ENCODE measurements around the gene WDR36.
A peak's percentile ranks its signal among the peaks of the same experiment; 100 is the strongest.

Gene WDR36

DNA sequence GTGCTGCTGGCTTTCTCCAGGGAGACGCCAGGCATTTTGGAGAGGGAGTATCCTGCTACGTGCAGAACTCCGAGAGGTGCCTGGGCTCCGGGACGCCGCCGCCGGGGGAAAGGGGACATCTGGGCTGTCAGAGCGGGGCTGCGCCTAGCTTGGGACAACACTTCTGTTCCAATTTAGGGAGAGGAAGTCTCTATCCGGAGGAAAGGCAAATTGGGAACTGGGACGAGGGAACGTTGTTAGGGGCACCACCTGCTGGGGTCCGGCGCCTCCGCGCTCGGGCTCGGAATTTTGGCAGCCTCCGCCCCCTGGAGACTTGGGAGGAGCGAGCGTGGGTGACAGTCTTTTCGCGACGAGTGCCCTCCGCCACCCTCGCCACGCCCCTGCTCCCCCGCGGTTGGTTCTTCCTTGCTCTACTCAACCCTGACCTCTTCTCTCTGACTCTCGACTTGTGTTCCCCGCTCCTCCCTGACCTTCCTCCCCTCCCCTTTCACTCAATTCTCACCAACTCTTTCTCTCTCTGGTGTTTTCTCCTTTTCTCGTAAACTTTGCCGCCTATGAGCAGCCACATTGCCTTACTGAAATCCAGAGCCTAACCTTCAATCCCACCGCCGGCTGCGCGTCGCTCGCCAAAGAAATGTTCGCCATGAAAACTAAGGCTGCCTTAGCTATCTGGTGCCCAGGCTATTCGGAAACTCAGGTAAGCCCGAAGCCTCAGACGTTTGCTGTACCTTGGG is 19.0 kb upstream of the WDR36 start:
- in situ Hi-C loops (cut with HindIII; ENCODE audit: low pct_unique_long_range_greater_than_20kb, low sequenced_read_pairs) = no loop called here
- peak in 1 of 2 experiments; percentile 27 for DNase-seq (ENCODE audit: low read depth in 1 of 2, low spot score in 1 of 2)
- no peak for TF ChIP-seq JUND (IDR thresholded peaks at IDR 0.05; ENCODE audit: low read depth)

DNA sequence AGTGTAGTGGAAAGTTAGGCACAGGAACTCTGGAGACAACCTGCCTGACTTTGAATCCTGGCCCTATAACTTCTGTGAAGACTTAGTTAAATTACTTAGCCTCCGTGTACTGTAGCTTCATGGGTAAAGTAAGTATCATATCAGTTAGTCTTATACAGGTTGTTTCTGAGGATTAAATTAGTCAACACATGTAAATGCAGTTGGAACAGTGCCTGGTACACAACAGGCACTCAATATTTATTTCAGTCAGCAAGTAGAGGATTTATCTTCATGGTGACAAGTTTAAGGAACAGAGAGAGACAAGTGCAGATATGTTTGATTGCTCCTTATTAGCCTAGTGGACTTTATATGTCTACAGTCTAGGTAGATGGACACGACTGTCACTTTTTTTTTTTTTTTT is 17.9 kb upstream of the WDR36 start:
- in situ Hi-C loops (cut with HindIII; ENCODE audit: low pct_unique_long_range_greater_than_20kb, low sequenced_read_pairs) = no loop called here
- no peak for TF ChIP-seq JUND (IDR thresholded peaks at IDR 0.05; ENCODE audit: low read depth)
- DNase-seq (ENCODE audit: low read depth in 1 of 2, low spot score in 1 of 2) = no peak

DNA sequence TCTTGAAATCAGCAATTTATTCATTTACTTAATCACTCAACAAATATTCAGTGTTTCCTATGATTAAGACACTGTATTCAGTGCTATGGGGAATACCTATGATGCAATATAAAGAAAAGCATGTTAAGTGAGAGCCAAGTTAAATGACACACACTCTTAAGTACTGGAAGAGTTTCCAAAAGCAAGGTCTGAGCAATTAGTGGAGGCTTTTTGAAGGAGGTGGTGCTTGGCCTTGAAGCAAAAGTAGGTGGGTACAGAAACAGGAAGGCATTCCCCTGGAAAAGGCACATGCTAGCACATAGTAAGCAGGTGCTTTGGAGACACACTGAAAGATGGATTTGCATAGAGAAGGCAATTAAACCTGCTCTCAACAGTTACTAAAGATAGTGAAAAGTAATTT is 16.6 kb upstream of the WDR36 start:
- DNase-seq (ENCODE audit: low read depth in 1 of 2, low spot score in 1 of 2) = no peak

DNA sequence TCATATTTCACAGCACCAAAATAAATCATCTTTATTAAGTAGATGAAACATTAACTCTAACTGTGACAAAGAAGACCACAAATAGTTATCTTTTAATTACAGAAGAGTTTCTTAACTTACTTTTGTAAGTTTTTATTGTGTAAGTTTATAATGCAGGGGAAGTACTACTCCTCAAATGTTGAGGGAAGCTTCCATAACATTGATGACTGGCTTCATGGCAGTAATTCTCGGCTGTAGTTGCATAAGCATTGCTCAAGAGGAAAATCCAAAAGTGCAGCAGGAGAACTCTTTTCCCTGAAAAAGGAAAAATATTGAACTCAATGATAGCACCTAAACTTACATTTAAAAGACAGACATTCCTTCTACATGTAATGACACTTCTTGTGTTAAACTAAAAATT is 16.1 kb upstream of the WDR36 start:
- no peak for TF ChIP-seq JUND (IDR thresholded peaks at IDR 0.05; ENCODE audit: low read depth)
- in situ Hi-C loops (cut with HindIII; ENCODE audit: low pct_unique_long_range_greater_than_20kb, low sequenced_read_pairs) = no loop called here
- DNase-seq (ENCODE audit: low read depth in 1 of 2, low spot score in 1 of 2) = no peak

More for the DNA sequence above, 16.6 kb upstream of the WDR36 start:
- TF ChIP-seq JUND (IDR thresholded peaks at IDR 0.05; ENCODE audit: low read depth) = no peak
- in situ Hi-C loops (cut with HindIII; ENCODE audit: low pct_unique_long_range_greater_than_20kb, low sequenced_read_pairs) = no loop called here

DNA sequence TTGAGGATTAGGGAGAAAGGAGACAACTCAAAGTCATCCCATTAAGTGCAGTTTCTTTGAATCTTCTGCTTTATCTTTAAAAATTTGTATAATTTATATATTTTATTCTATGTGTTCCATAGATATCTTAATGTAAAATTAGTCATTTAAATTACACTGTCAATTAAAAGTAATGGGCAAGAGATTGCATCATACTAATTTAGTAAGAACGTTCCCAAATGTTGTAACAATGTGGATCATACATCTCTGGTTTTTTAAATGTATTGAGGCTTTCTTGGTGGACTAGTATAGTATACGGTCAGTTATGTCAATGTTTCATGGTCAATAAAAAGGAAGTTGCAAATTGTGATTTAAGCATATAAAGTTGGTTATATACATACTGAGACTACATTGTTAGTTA is 14.5 kb upstream of the WDR36 start:
- DNase-seq (ENCODE audit: low read depth in 1 of 2, low spot score in 1 of 2) = no peak
- in situ Hi-C loops (cut with HindIII; ENCODE audit: low pct_unique_long_range_greater_than_20kb, low sequenced_read_pairs) = no loop called here
- TF ChIP-seq JUND (IDR thresholded peaks at IDR 0.05; ENCODE audit: low read depth) = no peak

DNA sequence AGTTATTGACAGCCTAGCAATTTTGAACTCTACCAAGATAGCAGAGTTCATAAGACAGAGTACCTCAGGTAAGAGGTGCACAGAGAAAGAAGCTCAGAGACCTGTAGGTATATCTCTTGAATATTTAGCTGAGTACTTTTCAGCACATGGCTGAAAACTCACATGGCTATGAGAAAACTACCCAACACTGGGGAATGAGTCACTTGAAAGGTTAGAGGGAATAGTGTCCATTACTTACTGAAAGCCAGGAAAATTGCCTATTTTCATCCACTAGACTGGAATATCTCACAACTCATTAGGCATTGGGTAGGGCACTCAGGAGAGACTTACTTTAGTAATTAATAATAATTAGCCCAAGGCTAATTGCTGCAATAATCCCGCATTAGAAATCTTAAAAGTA is 12.3 kb upstream of the WDR36 start:
- in situ Hi-C loops (cut with HindIII; ENCODE audit: low pct_unique_long_range_greater_than_20kb, low sequenced_read_pairs) = no loop called here
- no peak for TF ChIP-seq JUND (IDR thresholded peaks at IDR 0.05; ENCODE audit: low read depth)
- no peak for DNase-seq (ENCODE audit: low read depth in 1 of 2, low spot score in 1 of 2)

DNA sequence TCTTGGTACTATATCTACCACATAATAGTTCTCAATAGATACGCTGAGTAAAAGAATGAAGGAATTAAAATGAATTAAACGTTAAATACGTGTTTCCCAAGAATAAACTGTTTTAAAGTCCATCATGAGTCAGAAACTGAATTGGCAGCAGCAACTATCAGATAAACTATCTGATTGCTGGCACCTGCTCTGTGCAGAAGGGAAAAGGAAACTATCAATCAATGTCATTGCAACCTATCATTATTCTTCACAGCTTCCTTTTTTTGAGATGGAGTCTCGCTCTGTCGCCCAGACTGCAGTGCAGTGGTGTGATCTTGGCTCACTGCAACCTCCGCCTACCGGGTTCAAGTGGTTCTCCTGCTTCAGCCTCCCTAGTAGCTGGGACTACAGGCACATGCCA is 8.8 kb upstream of the WDR36 start:
- in situ Hi-C loops (cut with HindIII; ENCODE audit: low pct_unique_long_range_greater_than_20kb, low sequenced_read_pairs) = no loop called here
- no peak for TF ChIP-seq JUND (IDR thresholded peaks at IDR 0.05; ENCODE audit: low read depth)
- no peak for DNase-seq (ENCODE audit: low read depth in 1 of 2, low spot score in 1 of 2)

DNA sequence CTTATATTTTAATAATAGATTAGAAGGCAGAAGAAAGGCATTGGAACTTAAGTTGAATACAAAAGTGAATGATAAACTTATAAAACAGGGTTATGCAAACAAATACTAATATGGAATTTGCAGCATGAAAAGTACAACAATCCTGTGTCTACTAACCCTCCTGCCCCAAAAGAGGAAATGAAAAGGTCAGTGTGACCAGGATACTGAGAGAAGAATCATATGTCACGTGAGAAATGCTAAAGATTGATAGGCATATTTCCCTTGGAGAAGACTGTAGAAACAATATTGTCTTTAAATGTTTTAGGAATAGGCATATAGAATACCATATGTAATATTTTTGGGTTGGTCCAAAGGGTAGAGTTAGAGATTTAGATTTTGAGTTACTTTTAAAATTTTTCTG is 3.8 kb downstream of the WDR36 start:
- in situ Hi-C loops (cut with HindIII; ENCODE audit: low pct_unique_long_range_greater_than_20kb, low sequenced_read_pairs) = no loop called here
- TF ChIP-seq JUND (IDR thresholded peaks at IDR 0.05; ENCODE audit: low read depth) = no peak
- DNase-seq (ENCODE audit: low read depth in 1 of 2, low spot score in 1 of 2) = no peak

DNA sequence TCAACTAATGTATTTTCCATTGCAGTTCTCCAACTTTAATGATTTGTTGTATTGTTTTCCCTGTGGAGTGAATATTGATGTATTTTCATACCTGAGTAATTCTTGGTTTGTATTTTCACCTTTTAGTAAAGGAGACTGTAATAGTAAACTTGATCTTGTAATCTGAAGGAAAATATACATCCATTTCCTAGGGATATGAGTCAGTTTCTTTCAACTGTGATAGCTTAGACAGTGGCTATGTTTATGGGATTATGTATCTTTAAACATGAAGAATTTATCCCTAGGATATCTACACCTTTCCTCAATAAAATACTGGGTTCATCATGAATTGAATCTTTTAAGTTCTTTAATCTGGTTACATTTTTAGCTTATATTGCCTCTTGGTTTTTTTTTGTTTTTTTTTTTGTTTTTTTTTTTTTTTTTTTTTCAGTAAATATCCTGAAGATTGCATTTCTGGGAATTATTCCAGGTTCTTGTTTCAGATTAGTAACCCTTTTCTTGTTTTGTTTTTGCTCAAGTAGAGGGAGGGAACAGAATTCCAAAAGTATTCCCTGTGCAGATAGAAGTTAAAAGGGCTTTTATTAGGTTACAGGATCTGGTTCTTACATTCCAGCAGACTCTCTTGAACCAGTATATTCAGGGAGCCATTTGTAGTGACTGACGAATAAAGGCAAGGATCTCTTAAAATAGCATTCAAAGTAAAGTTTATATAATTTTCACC is 7.1 kb downstream of the WDR36 start:
- no peak for TF ChIP-seq JUND (IDR thresholded peaks at IDR 0.05; ENCODE audit: low read depth)
- no peak for DNase-seq (ENCODE audit: low read depth in 1 of 2, low spot score in 1 of 2)
- in situ Hi-C loops (cut with HindIII; ENCODE audit: low pct_unique_long_range_greater_than_20kb, low sequenced_read_pairs) = no loop called here

DNA sequence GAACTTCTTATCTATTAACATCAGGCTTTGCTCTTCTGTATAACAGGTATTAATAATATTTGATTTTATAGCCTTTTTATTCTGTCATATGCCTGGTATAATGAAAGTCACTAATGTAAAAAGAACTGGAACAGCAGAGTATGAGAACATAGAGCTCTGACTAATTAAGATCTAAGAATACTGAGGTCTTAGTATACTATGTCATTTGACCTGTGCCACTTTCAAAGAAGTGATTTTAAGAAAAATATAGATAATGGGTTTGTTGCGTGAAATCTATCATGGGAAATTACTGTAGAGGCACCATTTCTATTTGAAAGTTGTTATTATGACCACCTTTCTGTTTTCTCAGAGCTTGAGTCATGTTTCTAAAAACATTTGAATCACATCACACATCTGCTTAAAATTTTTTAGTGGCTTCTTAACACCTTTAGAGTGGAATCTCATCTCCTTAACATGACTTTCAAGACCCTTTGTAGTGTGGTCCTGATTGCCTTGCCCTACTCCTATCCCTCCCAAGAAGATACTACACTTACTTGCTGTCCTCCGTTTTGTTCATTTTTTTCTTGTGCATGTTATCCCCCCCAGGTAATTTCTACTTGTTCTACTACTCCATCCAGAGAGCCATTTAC is 14.3 kb downstream of the WDR36 start:
- no peak for TF ChIP-seq JUND (IDR thresholded peaks at IDR 0.05; ENCODE audit: low read depth)
- in situ Hi-C loops (cut with HindIII; ENCODE audit: low pct_unique_long_range_greater_than_20kb, low sequenced_read_pairs) = no loop called here
- DNase-seq (ENCODE audit: low read depth in 1 of 2, low spot score in 1 of 2) = no peak

DNA sequence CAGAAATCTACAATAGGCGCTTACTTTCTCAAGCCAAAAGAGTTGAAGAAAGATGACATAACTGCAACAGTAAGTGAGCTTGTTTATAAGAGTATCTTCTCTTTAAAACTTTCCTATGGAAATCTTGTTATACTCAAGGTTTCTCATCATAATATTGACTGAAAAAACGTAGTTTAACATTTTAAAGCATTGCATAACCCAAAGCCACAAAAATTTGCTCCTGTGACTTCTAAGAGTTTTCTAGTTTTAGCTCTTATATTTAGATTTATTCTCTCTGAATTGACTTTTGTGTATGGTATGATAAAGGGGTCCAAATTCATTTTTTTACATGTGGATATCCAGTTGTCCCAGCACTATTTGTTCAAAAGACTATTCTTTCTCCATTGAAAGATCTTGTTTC is 15.2 kb downstream of the WDR36 start:
- no peak for DNase-seq (ENCODE audit: low read depth in 1 of 2, low spot score in 1 of 2)
- in situ Hi-C loops (cut with HindIII; ENCODE audit: low pct_unique_long_range_greater_than_20kb, low sequenced_read_pairs) = no loop called here

DNA sequence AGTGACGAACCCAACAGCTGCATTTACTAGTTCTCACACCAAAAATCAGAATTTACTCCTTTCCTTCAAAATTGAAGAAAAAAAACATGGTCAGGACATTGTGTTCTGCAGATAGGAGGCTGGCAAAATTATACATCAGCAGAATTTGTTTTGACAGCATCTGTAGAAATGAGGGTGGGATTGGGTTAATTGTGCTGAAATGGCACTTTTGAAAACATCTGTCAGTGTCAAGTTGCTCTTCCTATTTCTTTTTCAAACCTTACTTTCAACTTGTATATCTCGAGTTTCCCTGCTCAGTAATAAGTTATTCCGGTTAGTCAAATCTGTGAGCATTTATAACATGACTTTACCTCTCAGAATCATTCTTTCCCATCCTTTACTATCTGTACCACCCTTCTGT is 19.8 kb downstream of the WDR36 start:
- TF ChIP-seq JUND (IDR thresholded peaks at IDR 0.05; ENCODE audit: low read depth) = no peak
- in situ Hi-C loops (cut with HindIII; ENCODE audit: low pct_unique_long_range_greater_than_20kb, low sequenced_read_pairs) = no loop called here

More for the DNA sequence above, 15.2 kb downstream of the WDR36 start:
- TF ChIP-seq JUND (IDR thresholded peaks at IDR 0.05; ENCODE audit: low read depth) = no peak

DNA sequence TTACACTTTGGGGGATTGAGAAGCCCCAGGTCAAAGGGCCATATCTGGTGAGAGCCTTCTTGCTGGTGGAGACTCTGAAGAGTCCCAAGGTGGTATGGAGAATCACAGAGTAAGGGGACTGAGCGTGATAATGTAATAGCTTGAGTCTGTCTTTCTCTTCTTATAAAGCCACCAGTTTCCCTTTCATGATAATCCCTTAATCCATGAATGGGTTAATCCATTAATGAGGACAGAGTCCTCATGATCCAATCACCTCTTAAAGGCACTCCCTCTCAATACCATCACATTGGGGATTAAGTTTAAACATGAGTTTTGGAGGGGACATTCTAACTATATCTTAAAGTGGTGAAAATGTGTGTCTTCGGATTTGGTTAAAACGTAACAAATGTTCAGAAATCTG is 21.5 kb downstream of the WDR36 start:
- in situ Hi-C loops (cut with HindIII; ENCODE audit: low pct_unique_long_range_greater_than_20kb, low sequenced_read_pairs) = no loop called here
- DNase-seq (ENCODE audit: low read depth in 1 of 2, low spot score in 1 of 2) = no peak
- no peak for TF ChIP-seq JUND (IDR thresholded peaks at IDR 0.05; ENCODE audit: low read depth)

More for the DNA sequence above, 19.8 kb downstream of the WDR36 start:
- DNase-seq (ENCODE audit: low read depth in 1 of 2, low spot score in 1 of 2) = no peak
